NCI-H1417 treated with DMSO at 0.1 percent for 48 hours (cell line): Measurements from ENCODE around the gene NAGS.
"Not testable (repeated sequence)": the region's sequence is repeated elsewhere in the genome, so short reads cannot be mapped to it uniquely, and the experiment has no call there.

Experiments used
- DNase-seq: peaks from one replicate; lab custom pipeline; 2025; lab: John Stamatoyannopoulos, UW

Gene NAGS

GRCh38 chr17:44039829-44040635, 35.6 kb downstream of the NAGS start:
- DNase-seq, result no peak

GRCh38 chr17:44043272-44043696, 38.9 kb downstream of the NAGS start:
- DNase-seq, result no peak

GRCh38 chr17:44044071-44044470, 39.6 kb downstream of the NAGS start:
- DNase-seq, result no peak

- DNase-seq, result no peak
Measured at GRCh38 chr17:44045486-44045885, 41.1 kb downstream of the NAGS start.

GRCh38 chr17:44046893-44047292, 42.5 kb downstream of the NAGS start:
- not testable (repeated sequence) for DNase-seq

- no peak for DNase-seq
Measured at GRCh38 chr17:44049294-44050060, 45.1 kb downstream of the NAGS start.

GRCh38 chr17:44053125-44053872, 48.9 kb downstream of the NAGS start:
- DNase-seq, result no peak
